T-helper 1 cell (primary cell): ENCODE results near the gene RAB19.

Source experiments
- DNase-seq, 5 donors: peaks; one replicate each; pipeline ENCODE4 v3.0.0-alpha.2; 2012 to 2020
- total RNA-seq, 4 donors: gene quantifications; one replicate each; lab custom pipeline; 2026; lab: John Stamatoyannopoulos, UW

The RAB19 gene
- total RNA-seq = 2.5 to 4.9 (median 2.9) reads per million in 4 donors

DNA sequence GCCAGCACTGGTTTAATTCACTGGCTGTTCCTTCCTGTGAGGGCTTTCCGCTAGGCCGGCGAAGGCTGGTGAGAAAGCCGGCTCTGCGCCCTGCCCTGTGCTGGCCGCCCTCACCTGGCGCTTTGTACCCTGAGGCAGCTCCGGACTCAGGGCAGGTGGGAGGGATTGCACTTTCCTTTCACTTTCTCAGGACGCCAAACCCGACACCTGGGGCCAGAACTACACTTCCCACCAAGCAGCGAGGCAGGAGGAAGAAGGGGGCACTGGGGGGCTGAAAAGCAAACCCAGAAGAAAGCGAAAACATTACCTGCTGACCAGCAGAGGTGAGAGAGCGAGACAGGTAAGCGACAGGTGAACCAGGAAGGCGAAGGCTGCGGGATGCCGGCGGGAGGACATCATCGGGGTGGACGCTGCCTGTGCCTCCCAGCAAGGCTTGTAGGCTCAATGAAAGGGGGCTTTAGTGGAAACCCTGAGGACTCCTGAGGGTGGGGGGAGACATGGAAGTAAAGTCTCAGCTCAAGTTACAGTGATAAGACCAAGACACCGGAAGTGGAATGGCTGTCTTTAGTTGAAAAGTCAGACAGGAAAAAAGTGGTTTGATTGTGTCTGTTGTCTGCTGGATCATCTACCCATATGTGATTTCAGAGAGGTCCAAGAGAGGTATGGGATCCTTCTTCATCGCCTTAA, at the start of gene RAB19:
Gene RAB19, plus strand, starts transcription at position 181 of the 687 bp plus-strand sequence. CDS start 3,589 bp downstream, outside the sequence.
- peak; percentile 12 to 53 (median 31) for DNase-seq

DNA sequence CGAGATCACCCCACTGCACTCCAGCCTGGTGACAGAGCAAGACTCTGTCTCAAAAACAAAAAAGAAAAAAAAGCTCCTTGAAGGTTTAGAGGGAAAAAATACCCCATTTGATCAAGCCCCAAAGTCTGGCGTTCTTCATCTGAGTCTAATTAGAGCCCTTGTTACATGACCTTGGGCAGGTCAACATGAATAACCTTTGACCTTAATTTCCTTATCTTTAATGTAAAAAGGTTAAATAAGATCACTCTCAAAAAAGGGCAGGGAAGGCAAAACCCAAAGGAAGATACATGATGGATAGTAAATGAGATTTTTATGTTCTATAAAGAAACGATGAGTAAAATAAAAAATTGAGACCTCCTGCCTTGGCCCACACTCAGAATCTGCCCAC, 45.8 kb upstream of the RAB19 start:
- DNase-seq = no peak

DNA sequence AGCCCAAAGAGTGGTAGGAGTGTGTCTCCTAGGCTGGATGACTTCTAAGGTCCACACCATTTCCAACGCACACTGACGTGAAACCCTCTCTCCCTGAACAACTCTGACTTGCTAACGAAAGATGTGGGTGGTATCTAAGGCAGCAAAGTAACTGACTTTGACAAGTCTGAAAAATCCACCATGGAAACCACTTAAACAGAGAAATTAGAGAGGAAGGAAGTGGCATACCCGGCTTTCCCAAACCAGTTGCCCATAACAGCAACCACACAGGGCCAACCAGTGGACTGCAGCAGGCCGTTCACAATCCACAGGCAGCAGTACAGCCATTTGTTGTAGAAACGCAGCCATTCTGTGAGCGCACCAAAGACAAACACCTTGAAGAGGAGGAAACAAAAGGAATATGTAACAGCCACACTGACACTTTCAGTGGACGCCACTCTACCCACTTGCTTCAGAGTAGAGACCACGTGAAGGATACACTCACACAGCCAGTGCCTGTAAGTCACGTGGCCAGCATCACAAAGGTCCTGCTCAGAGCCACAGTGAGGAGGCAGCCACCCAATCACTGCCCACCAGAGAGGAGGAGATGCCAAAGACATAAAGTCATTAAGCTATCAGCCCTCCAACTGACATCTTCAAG, 45.3 kb upstream of the RAB19 start:
- DNase-seq = peak in 1 of 5 donors; percentile 70

DNA sequence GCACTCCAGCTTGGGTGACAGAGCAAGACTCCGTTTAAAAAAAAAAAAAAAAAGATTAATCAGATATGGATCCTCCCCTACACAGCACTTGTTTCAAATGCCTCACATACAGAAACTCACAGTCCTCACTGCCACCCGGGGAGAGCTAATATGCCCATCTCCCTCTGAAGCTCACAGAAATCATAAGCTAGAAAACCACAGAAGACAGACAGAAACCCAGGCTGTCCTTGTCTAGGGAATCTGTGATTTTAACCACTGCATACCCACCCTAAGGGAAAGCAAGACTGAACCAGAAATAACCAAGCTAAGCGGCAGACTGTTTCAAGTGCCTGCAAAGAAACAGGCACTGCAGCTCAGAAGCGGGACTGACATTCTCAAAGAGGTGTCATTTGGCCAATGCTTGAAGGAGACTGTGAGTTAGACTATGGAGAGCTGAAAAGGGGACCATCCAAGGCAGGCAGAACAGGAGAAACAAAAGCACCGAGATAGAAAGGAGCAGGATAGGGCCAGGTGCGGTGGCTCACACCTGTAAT, 43.1 kb upstream of the RAB19 start:
- peak in 1 of 5 donors; percentile 71 for DNase-seq

DNA sequence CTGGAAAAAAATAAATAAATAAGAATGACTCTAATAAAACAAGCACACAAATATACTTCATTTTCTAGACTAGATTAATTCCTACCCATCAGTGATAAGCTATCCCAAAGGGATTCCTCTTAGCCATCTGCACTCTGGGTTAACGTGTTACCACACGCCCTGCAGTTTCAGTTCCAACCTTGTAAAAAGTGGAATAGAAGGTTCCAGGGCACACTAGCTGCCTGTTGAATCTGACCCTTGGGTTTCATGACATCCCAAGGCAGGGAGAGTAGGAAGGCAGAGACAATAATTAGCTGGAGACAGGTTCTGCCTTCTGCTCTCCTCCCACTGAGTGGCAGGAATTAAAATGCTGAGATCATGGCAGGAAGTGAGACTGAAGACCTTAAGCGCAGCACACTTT, 39.0 kb upstream of the RAB19 start:
- no peak for DNase-seq

DNA sequence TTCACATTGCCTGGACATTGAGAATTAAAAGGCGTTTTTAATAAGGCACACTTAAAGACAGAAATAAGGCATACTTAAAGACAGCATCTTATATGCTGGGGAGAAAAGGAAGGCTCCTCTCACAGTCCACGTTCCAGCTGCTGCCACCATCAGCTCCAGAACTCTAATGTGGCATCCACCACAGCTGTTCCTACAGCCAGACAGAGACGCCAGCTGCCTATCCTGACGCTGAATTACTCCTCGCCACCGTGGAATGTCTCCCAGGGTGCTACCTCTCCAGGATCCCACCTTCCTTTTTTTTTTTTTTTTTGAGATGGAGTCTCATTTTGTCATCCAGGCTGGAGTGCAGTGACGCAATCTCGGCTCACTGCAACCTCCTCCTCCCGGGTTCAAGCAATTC, 36.3 kb upstream of the RAB19 start:
- DNase-seq = no peak

- DNase-seq = no peak
These were observed 34.6 kb upstream of the RAB19 start for GRCh38 chr7:140369294-140369693.

DNA sequence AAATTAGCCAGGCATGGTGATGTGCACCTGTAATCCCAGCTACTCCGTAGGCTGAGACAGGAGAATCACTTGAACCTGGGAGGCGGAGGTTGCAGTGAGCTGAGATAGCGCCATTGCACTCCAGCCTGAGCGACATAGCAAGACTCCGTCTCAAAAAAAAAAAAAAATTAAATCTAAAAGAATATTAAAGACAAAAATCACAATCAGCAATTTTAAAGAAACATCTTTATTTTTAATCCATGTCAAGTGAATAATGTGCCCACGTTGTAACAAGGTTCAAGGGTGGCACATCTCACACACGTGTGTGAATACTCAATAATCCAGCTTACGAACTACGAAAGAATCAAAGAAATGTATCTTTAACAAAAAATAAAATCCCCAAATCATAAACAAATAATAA, 28.5 kb upstream of the RAB19 start:
- no peak for DNase-seq

DNA sequence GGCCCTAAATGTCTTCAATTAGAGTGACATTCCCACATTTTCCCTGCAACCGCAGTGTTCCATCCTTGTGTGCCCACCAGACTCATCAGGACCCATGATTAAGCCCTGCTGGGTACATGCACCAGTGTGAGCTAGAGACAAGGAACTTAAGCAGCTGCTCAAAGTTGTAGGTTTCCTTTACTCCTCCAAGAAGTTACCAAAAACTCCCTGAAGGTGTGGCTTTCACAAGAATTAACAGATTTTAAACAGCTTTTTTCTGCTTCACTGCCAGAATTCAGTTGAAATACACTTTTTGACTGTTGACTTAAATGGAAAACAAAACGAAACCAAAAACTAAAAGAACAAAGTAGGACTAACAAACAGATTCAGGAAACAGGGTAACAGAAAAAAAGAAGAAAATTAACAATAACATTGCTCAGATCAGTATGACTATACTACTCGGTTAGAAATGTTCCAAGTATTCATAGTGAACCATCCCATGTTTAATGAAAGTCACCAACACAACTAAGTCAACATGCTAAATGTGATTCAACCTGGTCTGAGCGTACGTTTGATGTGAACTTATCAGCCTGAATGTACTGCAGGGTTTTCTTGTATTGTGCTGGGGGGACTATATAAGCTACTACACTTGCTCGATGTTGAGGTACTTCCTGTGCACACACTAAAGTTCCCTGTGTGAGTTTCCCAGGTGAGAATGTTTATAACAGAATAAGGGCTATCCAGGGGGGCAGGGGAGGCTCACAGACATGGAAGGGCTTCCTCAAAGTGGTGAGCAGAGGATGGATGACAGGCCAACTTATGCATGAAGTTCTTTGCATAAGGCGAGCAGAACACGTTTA, 27.7 kb upstream of the RAB19 start:
- peak in 1 of 5 donors; percentile 87 for DNase-seq

GRCh38 chr7:140383954-140384713, 19.7 kb upstream of the RAB19 start:
- DNase-seq = no peak

GRCh38 chr7:140384894-140385545, 18.8 kb upstream of the RAB19 start:
- DNase-seq = no peak

DNA sequence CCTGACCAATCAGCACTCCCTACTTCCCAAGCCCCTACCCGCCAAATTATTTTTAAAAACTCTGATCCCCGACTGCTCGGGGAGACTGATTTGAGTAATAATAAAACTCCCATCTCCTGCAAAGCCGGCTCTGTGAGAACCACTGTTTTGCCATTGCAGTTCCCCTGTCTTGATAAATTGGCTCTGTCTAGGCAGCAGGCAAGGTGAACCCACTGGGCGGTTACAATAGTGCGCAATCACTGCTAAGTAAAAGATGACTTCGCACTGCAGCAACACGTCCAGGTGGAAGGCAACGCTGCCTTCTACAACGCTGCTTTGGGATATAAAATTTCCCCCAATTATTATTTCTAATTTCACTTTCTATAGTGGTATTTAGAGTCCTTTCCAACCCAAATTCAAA, 14.4 kb upstream of the RAB19 start:
- no peak for DNase-seq

GRCh38 chr7:140390034-140390433, 13.8 kb upstream of the RAB19 start:
- no peak for DNase-seq

DNA sequence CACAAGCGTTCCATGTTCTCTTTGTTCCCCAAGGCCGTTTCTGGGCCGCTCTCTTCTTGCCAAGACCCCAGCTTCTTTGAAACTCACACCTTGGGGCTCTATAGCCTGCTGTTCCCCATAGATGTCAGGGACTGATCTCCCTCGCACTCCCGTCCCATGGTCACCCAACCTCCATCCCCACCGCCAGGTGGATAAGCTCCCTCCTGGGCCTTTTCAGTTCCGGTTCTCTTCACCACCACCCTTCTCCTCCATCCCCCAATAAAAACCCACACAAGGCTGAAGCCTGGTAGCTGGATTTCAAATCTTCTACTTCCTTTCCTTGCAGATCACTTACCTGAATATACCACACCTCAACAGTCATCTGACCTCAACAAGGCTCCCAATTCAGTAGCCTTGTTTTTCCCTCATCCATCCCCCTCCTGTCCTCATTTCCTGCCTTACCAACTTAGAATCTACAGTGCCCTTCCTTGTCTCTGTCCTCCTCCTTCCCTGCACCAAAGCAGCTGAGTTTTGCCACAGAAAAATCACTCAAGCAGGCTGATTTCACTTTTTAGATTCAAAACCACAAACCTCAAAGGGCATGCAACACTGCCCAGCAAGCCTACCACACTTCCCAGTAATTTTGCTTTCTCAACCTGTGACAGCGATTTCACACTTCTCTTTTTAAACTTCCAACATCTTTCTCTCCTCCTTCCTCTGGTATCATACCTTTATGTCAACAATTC, 13.2 kb upstream of the RAB19 start:
- DNase-seq = peak in 1 of 5 donors; percentile 50

DNA sequence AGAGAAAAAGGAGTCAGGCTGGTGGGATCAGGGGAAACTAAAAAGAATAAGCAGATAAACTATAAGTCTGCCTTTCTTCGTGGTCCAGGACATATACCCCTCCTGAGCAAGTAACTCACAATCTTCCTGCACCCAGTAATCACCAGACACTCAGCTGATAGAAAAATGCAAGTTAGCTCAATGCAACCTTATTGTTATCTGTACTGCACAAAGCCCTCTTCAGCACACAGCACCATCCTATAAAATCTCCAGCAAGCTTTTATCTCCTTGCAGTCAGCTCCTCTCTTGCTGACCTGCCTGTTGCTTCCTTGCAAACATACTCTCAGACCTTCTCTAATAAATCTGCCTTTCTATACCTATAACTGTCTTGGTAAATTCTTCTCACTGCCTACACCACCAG, 12.2 kb upstream of the RAB19 start:
- DNase-seq = no peak

DNA sequence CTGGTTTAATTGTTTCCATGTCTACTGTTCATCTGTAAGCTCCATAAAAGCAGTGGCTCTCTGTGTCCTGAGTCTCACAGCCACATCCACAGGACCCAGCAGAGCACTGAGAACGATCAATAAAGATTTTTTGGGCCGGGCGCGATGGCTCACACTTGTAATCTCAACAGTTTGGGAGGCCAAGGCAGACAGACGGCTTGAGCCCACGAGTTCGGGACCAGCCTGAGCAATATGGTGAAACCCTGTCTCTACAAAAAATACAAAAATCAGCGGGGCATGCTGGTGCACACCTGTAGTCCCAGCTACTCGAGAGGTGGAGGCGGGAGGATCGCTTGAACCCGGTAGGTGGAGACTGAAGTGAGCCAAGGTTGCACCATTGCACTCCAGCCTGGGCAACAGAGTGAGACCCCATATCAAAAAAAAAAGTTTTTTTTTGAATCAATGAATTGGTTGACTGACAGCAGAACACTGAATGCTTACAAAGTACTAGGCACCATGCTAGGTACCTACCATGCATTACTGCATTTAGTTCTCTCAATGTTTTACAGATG, 10.0 kb upstream of the RAB19 start:
- no peak for DNase-seq

- peak; percentile 68 to 83 (median 81) for DNase-seq
These were observed 5.8 kb upstream of the RAB19 start, which contains the start of gene SLC37A3 for GRCh38 chr7:140397784-140398750. TSS of gene SLC37A3 (minus strand) at chr7:140398530. CDS start at chr7:140382526, 16,004 bp downstream.

- no peak for DNase-seq
These were observed 5.0 kb upstream of the RAB19 start for GRCh38 chr7:140398821-140399220.

- no peak for DNase-seq
These were observed 3.5 kb upstream of the RAB19 start for GRCh38 chr7:140400381-140400780.
